ENCODE results near the gene CMTM6.
A peak's percentile ranks its signal among the peaks of the same experiment; 100 is the strongest.

Gene CMTM6

DNA sequence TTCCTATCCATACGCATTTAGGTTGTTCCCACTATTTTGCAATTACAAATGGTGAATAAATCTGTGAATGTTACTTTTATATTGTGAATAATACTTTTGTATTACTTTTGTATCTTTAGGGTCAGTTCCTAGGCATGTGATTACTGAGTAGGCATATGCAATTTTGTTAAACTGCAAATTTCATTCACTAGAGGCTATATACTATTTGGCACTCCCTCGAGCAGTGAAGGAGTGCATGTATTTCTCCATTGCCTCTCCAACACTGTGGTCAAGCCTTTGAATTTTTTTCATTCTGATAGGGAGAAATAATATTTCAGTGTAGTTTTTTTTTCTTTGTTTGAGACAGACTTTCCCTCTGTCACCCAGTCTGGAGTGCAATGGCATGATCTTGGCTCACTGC lies 8.4 kb upstream of the CMTM6 start:
- TF ChIP-seq, protein P1, sequence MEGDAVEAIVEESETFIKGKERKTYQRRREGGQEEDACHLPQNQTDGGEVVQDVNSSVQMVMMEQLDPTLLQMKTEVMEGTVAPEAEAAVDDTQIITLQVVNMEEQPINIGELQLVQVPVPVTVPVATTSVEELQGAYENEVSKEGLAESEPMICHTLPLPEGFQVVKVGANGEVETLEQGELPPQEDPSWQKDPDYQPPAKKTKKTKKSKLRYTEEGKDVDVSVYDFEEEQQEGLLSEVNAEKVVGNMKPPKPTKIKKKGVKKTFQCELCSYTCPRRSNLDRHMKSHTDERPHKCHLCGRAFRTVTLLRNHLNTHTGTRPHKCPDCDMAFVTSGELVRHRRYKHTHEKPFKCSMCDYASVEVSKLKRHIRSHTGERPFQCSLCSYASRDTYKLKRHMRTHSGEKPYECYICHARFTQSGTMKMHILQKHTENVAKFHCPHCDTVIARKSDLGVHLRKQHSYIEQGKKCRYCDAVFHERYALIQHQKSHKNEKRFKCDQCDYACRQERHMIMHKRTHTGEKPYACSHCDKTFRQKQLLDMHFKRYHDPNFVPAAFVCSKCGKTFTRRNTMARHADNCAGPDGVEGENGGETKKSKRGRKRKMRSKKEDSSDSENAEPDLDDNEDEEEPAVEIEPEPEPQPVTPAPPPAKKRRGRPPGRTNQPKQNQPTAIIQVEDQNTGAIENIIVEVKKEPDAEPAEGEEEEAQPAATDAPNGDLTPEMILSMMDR (IDR thresholded peaks at IDR 0.05; ENCODE audit: low read depth, low read length, missing control alignments) = no peak
- no peak overlapping the region for H3K4me3 ChIP-seq (ENCODE audit: low read depth, low read length)
- no peak for DNase-seq (ENCODE audit: low read depth)
- in situ Hi-C loops (cut with HindIII; ENCODE audit: low sequenced_read_pairs) = no loop called here

DNA sequence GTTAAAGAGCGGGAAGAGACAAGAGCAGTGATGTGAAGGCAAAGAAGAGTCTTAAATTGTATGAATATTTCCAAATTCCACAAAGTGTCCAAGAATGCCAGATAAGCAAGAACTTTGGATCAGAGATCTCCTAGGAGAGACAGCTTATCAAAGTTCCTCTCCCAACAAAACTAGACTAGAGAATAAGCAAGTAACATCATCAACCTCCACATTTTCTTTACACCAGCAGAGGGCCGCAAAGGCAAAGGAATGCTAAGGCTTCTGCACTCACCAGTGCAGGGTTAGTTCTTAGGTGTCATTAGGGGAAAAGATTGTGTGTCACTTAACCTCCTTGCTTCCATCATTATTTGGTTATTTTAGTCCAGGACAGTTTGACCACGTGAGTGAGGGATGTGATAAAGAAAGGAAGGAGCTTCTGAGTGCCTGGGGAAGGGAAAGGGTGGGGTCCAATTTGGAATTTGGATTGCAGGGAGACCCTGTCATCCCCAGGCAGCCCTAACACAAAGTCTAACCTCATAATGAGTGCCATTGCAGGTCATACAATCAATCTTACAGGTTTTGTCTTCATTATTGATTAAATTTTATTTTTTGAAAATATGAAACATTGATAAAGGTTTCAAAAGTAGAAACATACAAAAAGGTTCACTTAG lies 7.5 kb upstream of the CMTM6 start:
- peak; percentile 49 for DNase-seq (ENCODE audit: low read depth)
- in situ Hi-C loops (cut with HindIII; ENCODE audit: low sequenced_read_pairs) = no loop called here
- no peak overlapping the region for H3K4me3 ChIP-seq (ENCODE audit: low read depth, low read length)
- TF ChIP-seq, protein P1 (IDR thresholded peaks at IDR 0.05; ENCODE audit: low read depth, low read length, missing control alignments) = peak; percentile 74

DNA sequence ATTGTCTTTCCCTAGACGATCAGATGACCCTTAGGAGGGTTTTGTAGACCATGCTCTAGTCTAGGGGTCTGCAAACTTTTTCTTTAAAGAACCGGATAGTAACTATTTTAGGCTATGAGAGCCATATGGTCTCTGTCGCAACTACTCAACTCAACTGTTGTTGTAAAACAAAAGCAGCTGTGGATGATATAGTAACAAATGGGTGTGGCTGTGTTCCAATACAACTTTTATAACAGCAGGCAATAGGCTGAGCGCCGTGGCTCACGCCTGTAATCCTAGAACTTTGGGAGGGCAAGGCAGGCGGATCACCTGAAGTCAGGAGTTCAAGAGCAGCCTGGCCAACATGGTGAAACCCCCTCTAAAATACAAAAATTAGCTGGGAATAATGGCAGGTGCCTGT lies 6.1 kb upstream of the CMTM6 start:
- H3K4me3 ChIP-seq (ENCODE audit: low read depth, low read length) = no peak overlapping the region
- in situ Hi-C loops (cut with HindIII; ENCODE audit: low sequenced_read_pairs) = no loop called here
- TF ChIP-seq, protein P1 (IDR thresholded peaks at IDR 0.05; ENCODE audit: low read depth, low read length, missing control alignments) = no peak
- DNase-seq (ENCODE audit: low read depth) = no peak

DNA sequence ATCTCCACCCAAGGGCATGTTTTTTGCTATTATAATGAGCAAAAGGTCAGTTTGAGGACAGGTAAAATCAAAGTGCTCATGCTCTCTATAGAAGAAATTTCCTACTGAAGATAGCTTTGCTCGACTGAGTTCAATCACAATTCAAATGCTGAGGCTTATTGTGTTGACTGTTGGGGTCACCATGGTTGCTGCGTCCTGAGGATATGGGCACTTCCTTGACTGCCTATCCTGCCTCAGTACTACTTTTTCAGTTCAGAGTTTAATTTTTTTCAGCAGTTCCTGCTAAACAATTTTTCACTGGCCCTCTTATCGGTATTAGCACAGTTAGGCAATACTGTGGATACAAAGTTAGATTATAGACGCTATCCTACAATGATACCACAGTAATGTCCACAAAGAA lies 3.8 kb upstream of the CMTM6 start:
- DNase-seq (ENCODE audit: low read depth) = no peak
- H3K4me3 ChIP-seq (ENCODE audit: low read depth, low read length) = no peak overlapping the region
- in situ Hi-C loops (cut with HindIII; ENCODE audit: low sequenced_read_pairs) = no loop called here
- TF ChIP-seq, protein P1 (IDR thresholded peaks at IDR 0.05; ENCODE audit: low read depth, low read length, missing control alignments) = no peak

DNA sequence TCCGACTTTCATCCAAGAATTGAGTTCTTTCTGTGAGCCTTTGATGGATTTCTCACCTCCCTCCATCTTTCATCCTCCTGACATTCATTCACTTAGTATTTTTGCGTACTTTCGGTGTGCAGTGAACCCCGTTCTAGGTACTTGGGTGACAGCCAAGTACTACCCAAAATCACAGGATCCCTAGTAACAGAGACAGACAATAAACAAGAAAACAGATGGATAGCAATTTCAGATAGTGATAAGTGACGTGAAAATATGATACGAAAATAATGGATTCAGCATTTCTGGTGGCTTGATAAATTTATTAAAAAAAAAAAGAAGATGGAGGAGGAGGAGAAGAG lies 264 bp upstream of the CMTM6 start:
- no peak for DNase-seq (ENCODE audit: low read depth)
- H3K4me3 ChIP-seq (ENCODE audit: low read depth, low read length) = peak overlapping the region; percentile 56
- in situ Hi-C loops (cut with HindIII; ENCODE audit: low sequenced_read_pairs) = no loop called here
- TF ChIP-seq, protein P1 (IDR thresholded peaks at IDR 0.05; ENCODE audit: low read depth, low read length, missing control alignments) = no peak

DNA sequence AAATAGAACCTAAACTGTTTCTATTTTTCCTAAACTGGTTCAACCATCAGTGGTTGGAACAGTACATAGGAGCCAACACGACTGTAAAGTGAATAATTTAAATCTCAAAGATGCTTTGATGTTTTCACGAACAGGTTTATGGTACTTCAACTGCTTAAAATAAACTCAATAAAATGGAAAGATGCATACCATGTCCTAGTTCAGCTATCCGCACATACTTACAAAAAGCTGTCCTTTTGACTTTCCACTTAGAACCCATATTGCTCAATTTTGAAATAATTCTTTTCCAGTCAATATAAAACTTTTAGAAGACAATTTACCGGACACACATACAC lies 902 bp downstream of the CMTM6 start:
- DNase-seq (ENCODE audit: low read depth) = no peak
- TF ChIP-seq, protein P1 (IDR thresholded peaks at IDR 0.05; ENCODE audit: low read depth, low read length, missing control alignments) = no peak
- in situ Hi-C loops (cut with HindIII; ENCODE audit: low sequenced_read_pairs) = no loop called here
- peak overlapping the region; percentile 56 for H3K4me3 ChIP-seq (ENCODE audit: low read depth, low read length)

Data from astrocyte of the cerebellum (primary cell).